Calu3 (cell line): ENCODE measurements around the gene GTPBP6. TPM values are rescaled to one million over a fixed set of nuclear protein-coding genes. Genes with fewer than 3 reads are reported as not detected.

Experiments
- BruUV-seq: library from RNA; stranded (reverse); fragments of 400-500 nt; replicated peaks from 2 replicates; lab custom pipeline; 2021; lab: Mats Ljungman, UMichigan
- CTCF ChIA-PET: fragments of 300-600 bp; sonication (Branson Sonifier 250); formaldehyde crosslinking; loops from one replicate; lab custom pipeline; 2022; ENCODE audit warnings: antibody characterized with exemption; lab: Charles Lee
- DNase-seq: peaks from one replicate; pipeline ENCODE4 v3.0.0; 2022
- H3K27ac Mint-ChIP-seq: one replicate; pipeline ENCODE4 v1.8.0; 2022; ENCODE audit warnings: mixed read lengths; ENCODE audit not compliant: unreplicated experiment
- H3K27me3 Mint-ChIP-seq: one replicate; pipeline ENCODE4 v1.8.0; 2022; ENCODE audit warnings: mixed read lengths; ENCODE audit not compliant: unreplicated experiment
- H3K36me3 Mint-ChIP-seq: one replicate; pipeline ENCODE4 v1.8.0; 2022; ENCODE audit warnings: mild to moderate bottlenecking, moderate library complexity, mixed read lengths; ENCODE audit not compliant: insufficient read depth, unreplicated experiment
- H3K4me1 Mint-ChIP-seq: one replicate; pipeline ENCODE4 v1.8.0; 2022; ENCODE audit warnings: mild to moderate bottlenecking, low read depth, mixed read lengths; ENCODE audit not compliant: unreplicated experiment
- H3K4me3 Mint-ChIP-seq: one replicate; pipeline ENCODE4 v1.8.0; 2022; ENCODE audit warnings: mild to moderate bottlenecking, low read depth, moderate library complexity, mixed read lengths; ENCODE audit not compliant: unreplicated experiment
- H3K9me3 Mint-ChIP-seq: one replicate; pipeline ENCODE4 v1.8.0; 2022; ENCODE audit warnings: low read depth, mixed read lengths; ENCODE audit not compliant: unreplicated experiment
- CTCF ChIP-seq: fragments of 200-600 bp; IDR thresholded peaks from one replicate; pipeline ENCODE4 v1.8.0; 2022; ENCODE audit warnings: antibody characterized with exemption; ENCODE audit not compliant: unreplicated experiment
- intact Hi-C: fragments of 100-400 bp; cut with micrococcal nuclease; formaldehyde crosslinking; loops from one replicate; pipeline ENCODE4 v1.10.0; 2022; ENCODE audit not compliant: unreplicated experiment
- total RNA-seq: library from RNA; stranded (reverse); gene quantifications from 2 replicates; pipeline ENCODE4 v1.2.3, GENCODE V29; 2022

The GTPBP6 gene
- total RNA-seq, 1 experiment from 2014 or later = 32.9 TPM

- peak overlapping the region; percentile 36 for H3K27ac Mint-ChIP-seq
- H3K27me3 Mint-ChIP-seq = no peaks in the 10 kb centered on the region
- H3K9me3 Mint-ChIP-seq = no peaks in the 10 kb centered on the region
- H3K4me1 Mint-ChIP-seq = peaks cover 13% of the 10 kb centered on the region
- peak; percentile 58 for DNase-seq
- intact Hi-C loops = no loop called here
- H3K36me3 Mint-ChIP-seq = peaks cover 13% of the 10 kb centered on the region
- BruUV-seq = no TSS peak
- CTCF ChIA-PET = no interaction called here
- peak overlapping the region; percentile 70 for H3K4me3 Mint-ChIP-seq
- no peak for TF ChIP-seq CTCF
Measured at GRCh38 chrX:276581-277201, 41.9 kb downstream of the GTPBP6 start.

GRCh38 chrX:275967-276580 lies 42.5 kb downstream of the GTPBP6 start:
- peak overlapping the region; percentile 36 for H3K27ac Mint-ChIP-seq
- H3K36me3 Mint-ChIP-seq = peaks cover 13% of the 10 kb centered on the region
- intact Hi-C loops = no loop called here
- H3K27me3 Mint-ChIP-seq = no peaks in the 10 kb centered on the region
- no peak for TF ChIP-seq CTCF
- no peaks in the 10 kb centered on the region for H3K9me3 Mint-ChIP-seq
- peak; percentile 69 for DNase-seq
- peak overlapping the region; percentile 70 for H3K4me3 Mint-ChIP-seq
- CTCF ChIA-PET = no interaction called here
- peaks cover 13% of the 10 kb centered on the region for H3K4me1 Mint-ChIP-seq
- no TSS peak for BruUV-seq

GRCh38 chrX:275476-275966 lies 43.1 kb downstream of the GTPBP6 start:
- H3K36me3 Mint-ChIP-seq = peaks cover 13% of the 10 kb centered on the region
- intact Hi-C loops = no loop called here
- CTCF ChIA-PET = no interaction called here
- peaks cover 13% of the 10 kb centered on the region for H3K4me1 Mint-ChIP-seq
- peak overlapping the region; percentile 70 for H3K4me3 Mint-ChIP-seq
- H3K9me3 Mint-ChIP-seq = no peaks in the 10 kb centered on the region
- DNase-seq = no peak
- no peak overlapping the region for H3K27ac Mint-ChIP-seq
- no peaks in the 10 kb centered on the region for H3K27me3 Mint-ChIP-seq
- TF ChIP-seq CTCF = no peak
- no TSS peak for BruUV-seq

GRCh38 chrX:274904-275475 lies 43.6 kb downstream of the GTPBP6 start:
- intact Hi-C loops = no loop called here
- peaks cover 13% of the 10 kb centered on the region for H3K4me1 Mint-ChIP-seq
- CTCF ChIA-PET = no interaction called here
- H3K9me3 Mint-ChIP-seq = no peaks in the 10 kb centered on the region
- no peak for TF ChIP-seq CTCF
- no peak overlapping the region for H3K27ac Mint-ChIP-seq
- H3K36me3 Mint-ChIP-seq = peaks cover 13% of the 10 kb centered on the region
- DNase-seq = no peak
- no peaks in the 10 kb centered on the region for H3K27me3 Mint-ChIP-seq
- BruUV-seq = no TSS peak
- no peak overlapping the region for H3K4me3 Mint-ChIP-seq
